B cell (primary cell): ENCODE measurements around the gene FAM124A. TPM values are rescaled to one million over a fixed set of nuclear protein-coding genes. Genes with fewer than 3 reads are reported as not detected.

Experiments
- ATAC-seq: fragments of 200-7000 bp; cut with Tn5 transposase; one replicate; pipeline ENCODE4 v1.10.0; 2021; ENCODE audit warnings: low read depth, mild to moderate bottlenecking, moderate number of reproducible peaks, moderate library complexity
- CTCF ChIA-PET: fragments of 350-600 bp; sonication (Branson Sonifier 250); formaldehyde crosslinking; loops from one replicate; lab custom pipeline; 2021; ENCODE audit warnings: antibody characterized with exemption, inconsistent platforms; lab: Charles Lee
- POLR2A ChIA-PET: fragments of 350-600 bp; sonication (Branson Sonifier 250); formaldehyde crosslinking; loops from one replicate; lab custom pipeline; 2021; ENCODE audit warnings: antibody characterized with exemption; lab: Charles Lee
- DNase-seq: peaks from one replicate; pipeline ENCODE4 v3.0.0; 2013
- H2AFZ ChIP-seq: 2 replicates; pipeline ENCODE4 v1.6.1; 2012; ENCODE audit warnings: mild to moderate bottlenecking, low read depth, low read length; ENCODE audit not compliant: insufficient read depth, poor library complexity, severe bottlenecking
- H3K27ac ChIP-seq, 2 donors: 1 replicate in 1 of 2; 2 replicates in 1 of 2; pipeline ENCODE4 v1.5.1; 2012 to 2013; ENCODE audit warnings: low read length in 2 of 2, mild to moderate bottlenecking in 2 of 2, moderate library complexity in 1 of 2
- H3K27me3 ChIP-seq, 4 experiments: fragments of 200-600 bp in 1 of 4; sonication (generic) in 1 of 4; replicated peaks in 1 of 4; 1 replicate in 2 of 4; 2 replicates in 2 of 4; pipeline versions ENCODE4 v1.6.1 to v1.7.0; 2013 to 2016; ENCODE audit warnings: low read length in 3 of 4, mild to moderate bottlenecking in 2 of 4, mixed read lengths in 1 of 4, moderate library complexity in 1 of 4; ENCODE audit not compliant: insufficient read depth in 4 of 4, control insufficient read depth in 3 of 4; ENCODE audit errors: control extremely low read depth in 1 of 4
- H3K36me3 ChIP-seq, 2 experiments: replicated peaks in 1 of 2; 1 replicate in 1 of 2; 2 replicates in 1 of 2; pipeline versions ENCODE4 v1.6.1 to v1.7.1; 2013; ENCODE audit warnings: low read length in 1 of 2; ENCODE audit not compliant: insufficient read depth in 2 of 2, control insufficient read depth in 1 of 2; ENCODE audit errors: control extremely low read depth in 1 of 2, extremely low read depth in 1 of 2
- H3K4me1 ChIP-seq, 2 donors: fragments of 200-600 bp in 1 of 2; sonication (generic) in 1 of 2; 1 replicate in 1 of 2; 2 replicates in 1 of 2; pipeline versions ENCODE4 v1.5.1 to v1.6.1; 2013 to 2017; ENCODE audit warnings: low read length in 2 of 2; ENCODE audit not compliant: control insufficient read depth in 2 of 2, insufficient read depth in 2 of 2
- H3K4me2 ChIP-seq: replicated peaks from 2 replicates; pipeline ENCODE3; 2012; ENCODE audit warnings: mild to moderate bottlenecking, low read depth, low read length; ENCODE audit not compliant: poor library complexity, severe bottlenecking
- H3K4me3 ChIP-seq, 5 experiments: fragments of 200-600 bp in 1 of 5; sonication (generic) in 1 of 5; 1 replicate in 3 of 5; 2 replicates in 2 of 5; pipeline versions ENCODE4 v1.5.1 to v1.7.0; 2011 to 2016; ENCODE audit warnings: low read length in 4 of 5, mild to moderate bottlenecking in 4 of 5, low read depth in 2 of 5, control low read depth in 1 of 5, moderate library complexity in 1 of 5; ENCODE audit not compliant: insufficient read depth in 1 of 5; ENCODE audit errors: control extremely low read depth in 1 of 5, extremely low read depth in 1 of 5
- H3K79me2 ChIP-seq: fragments of 200-600 bp; sonication (generic); one replicate; pipeline ENCODE4 v1.6.0; 2016; ENCODE audit warnings: low read length; ENCODE audit not compliant: control insufficient read depth, insufficient read depth
- H3K9ac ChIP-seq: fragments of 200-600 bp; sonication (generic); 2 replicates; pipeline ENCODE4 v1.6.1; 2017; ENCODE audit warnings: mild to moderate bottlenecking, low read length, moderate library complexity
- H3K9me3 ChIP-seq, 3 donors: one replicate each; pipeline versions ENCODE4 v1.6.1 to v1.7.1; 2013; ENCODE audit warnings: low read length in 2 of 3; ENCODE audit not compliant: control insufficient read depth in 2 of 3, insufficient read depth in 1 of 3; ENCODE audit errors: control extremely low read depth in 1 of 3
- H4K20me1 ChIP-seq: 2 replicates; pipeline ENCODE4 v1.6.0; 2012; ENCODE audit warnings: mild to moderate bottlenecking, low read length; ENCODE audit not compliant: insufficient read depth, control insufficient read depth, poor library complexity, severe bottlenecking
- H3K27ac Mint-ChIP-seq: one replicate; pipeline ENCODE4 v1.8.0; 2021; ENCODE audit warnings: mixed read lengths
- H3K27me3 Mint-ChIP-seq: one replicate; pipeline ENCODE4 v1.8.0; 2021; ENCODE audit warnings: mixed read lengths
- H3K4me1 Mint-ChIP-seq: one replicate; pipeline ENCODE4 v1.8.0; 2021; ENCODE audit warnings: mixed read lengths
- H3K4me3 Mint-ChIP-seq: one replicate; pipeline ENCODE4 v1.8.0; 2021; ENCODE audit warnings: mixed read lengths
- H3K9me3 Mint-ChIP-seq: one replicate; pipeline ENCODE4 v1.8.0; 2022; ENCODE audit warnings: mixed read lengths; ENCODE audit not compliant: insufficient read depth
- EZH2 ChIP-seq: IDR thresholded peaks from 2 replicates; pipeline ENCODE4 v1.6.1; 2012; ENCODE audit warnings: borderline replicate concordance, low read depth, mild to moderate bottlenecking, moderate library complexity, low read length; ENCODE audit not compliant: insufficient read depth, poor library complexity, severe bottlenecking
- WGBS: methylation state at CpG from one replicate; pipeline ENCODE4 v1.1.5; 2013; ENCODE audit warnings: missing lambda C conversion rate; ENCODE audit not compliant: insufficient coverage; 5-methylcytosine and 5-hydroxymethylcytosine counted together
- intact Hi-C: fragments of 100-400 bp; cut with micrococcal nuclease; formaldehyde crosslinking; loops from one replicate; pipeline ENCODE4 v1.10.0; 2022
- polyA plus RNA-seq: library from polyadenylated mRNA; depleted of rRNA; stranded (reverse); fragments of >200 nt; gene quantifications from 2 replicates; pipeline ENCODE4 v1.2.3, GENCODE V29; 2012
- total RNA-seq, 2 donors: library from RNA; stranded (reverse); fragments of 120-200 nt in 1 of 2; gene quantifications; 1 replicate in 1 of 2; 2 replicates in 1 of 2; pipeline versions ENCODE4 v1.2.3 to v1.2.4, GENCODE V29; 2013 to 2022
- TF ChIP-seq, protein P1 (sequence below): fragments of 200-600 bp; IDR thresholded peaks from one replicate; pipeline ENCODE4 v1.8.0; 2022; ENCODE audit warnings: antibody characterized with exemption, mild to moderate bottlenecking

Gene FAM124A
- total and polyA plus RNA-seq, 2 donors (not counting 1 experiment from before 2014, with no cell fraction given) = 0.09 to 0.39 TPM

DNA sequence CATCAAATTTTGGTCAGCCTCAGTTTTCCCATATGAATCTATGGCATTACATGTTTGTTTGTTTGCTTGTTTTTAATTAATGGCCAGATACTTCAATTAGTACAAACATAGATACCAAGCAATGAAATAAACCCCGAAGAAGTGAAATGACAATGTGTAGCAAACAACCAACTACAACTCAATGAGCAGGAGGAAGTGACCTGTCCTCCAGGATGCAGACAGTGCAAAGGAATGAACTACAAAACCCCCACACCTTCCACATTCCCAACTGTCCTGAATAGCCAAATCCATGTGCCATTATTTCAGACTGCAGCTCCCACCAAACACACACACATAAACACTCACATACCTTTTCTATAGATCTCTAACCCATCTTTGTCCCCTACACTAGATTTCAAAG lies 45.0 kb upstream of the FAM124A start:
- Mint-ChIP-seq H3K27me3 (peaks cover 33% of the 10 kb centered on the region), H3K27ac (no peak overlapping the region), H3K4me3 (no peak overlapping the region), H3K9me3 (no peaks in the 10 kb centered on the region), H3K4me1 (no peaks in the 10 kb centered on the region)
- Histone ChIP-seq H2AFZ (no peak overlapping the region), H3K4me2 (no peak overlapping the region), H3K9me3 (no peaks in the 10 kb centered on the region), H3K79me2 (no peaks in the 10 kb centered on the region), H3K27me3 (peaks cover 0 to 12% (median 3%) of the 10 kb centered on the region in 4 experiments), H3K27ac (no peak overlapping the region), H4K20me1 (no peaks in the 10 kb centered on the region), H3K4me3 (no peak overlapping the region), H3K36me3 (no peaks in the 10 kb centered on the region), H3K9ac (no peak overlapping the region), H3K4me1 (no peaks in the 10 kb centered on the region)
- ATAC-seq = no peak
- ChIA-PET POLR2A (interaction anchor here (0.6 kb wide), 1 partner anchor 9 kb away, joined by 3 read pairs; no protein-coding TSS in a partner anchor), CTCF (no interaction called here)
- DNase-seq = no peak
- 91% methylated on average over 1 of the region's 1 CpG for WGBS
- no peak for TF ChIP-seq EZH2
- TF ChIP-seq, protein P1, sequence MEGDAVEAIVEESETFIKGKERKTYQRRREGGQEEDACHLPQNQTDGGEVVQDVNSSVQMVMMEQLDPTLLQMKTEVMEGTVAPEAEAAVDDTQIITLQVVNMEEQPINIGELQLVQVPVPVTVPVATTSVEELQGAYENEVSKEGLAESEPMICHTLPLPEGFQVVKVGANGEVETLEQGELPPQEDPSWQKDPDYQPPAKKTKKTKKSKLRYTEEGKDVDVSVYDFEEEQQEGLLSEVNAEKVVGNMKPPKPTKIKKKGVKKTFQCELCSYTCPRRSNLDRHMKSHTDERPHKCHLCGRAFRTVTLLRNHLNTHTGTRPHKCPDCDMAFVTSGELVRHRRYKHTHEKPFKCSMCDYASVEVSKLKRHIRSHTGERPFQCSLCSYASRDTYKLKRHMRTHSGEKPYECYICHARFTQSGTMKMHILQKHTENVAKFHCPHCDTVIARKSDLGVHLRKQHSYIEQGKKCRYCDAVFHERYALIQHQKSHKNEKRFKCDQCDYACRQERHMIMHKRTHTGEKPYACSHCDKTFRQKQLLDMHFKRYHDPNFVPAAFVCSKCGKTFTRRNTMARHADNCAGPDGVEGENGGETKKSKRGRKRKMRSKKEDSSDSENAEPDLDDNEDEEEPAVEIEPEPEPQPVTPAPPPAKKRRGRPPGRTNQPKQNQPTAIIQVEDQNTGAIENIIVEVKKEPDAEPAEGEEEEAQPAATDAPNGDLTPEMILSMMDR = no peak
- intact Hi-C loops = no loop called here

DNA sequence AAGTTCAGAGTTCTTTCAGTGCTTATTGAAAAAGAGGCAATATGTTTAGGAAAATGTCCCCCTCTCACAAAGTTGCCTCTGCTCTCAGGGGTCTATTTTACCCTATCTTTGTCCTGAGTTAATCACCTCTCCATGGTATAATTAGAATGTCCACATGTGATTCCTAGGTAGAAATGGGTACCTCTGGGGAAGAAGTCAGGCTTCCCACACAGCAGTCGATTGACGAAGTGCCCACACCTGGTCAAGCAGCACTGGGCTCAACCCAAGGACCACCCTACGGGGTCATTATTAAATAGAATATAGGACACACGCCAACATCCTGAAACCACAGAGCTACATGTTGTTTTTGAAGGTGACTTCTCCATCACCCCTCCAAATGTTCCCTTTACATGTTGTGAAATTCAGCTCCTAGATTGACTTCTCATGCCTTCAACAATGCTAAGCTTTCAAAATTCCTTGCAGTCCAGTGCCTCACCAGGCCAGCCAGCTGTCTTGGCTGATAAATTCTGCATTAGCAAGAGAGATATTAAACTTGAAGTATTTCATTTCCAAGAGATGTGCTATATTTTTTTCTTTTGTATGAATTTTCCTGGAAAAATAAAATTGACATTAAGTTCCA lies 43.6 kb upstream of the FAM124A start:
- ChIA-PET POLR2A (no interaction called here), CTCF (no interaction called here)
- Histone ChIP-seq H4K20me1 (no peaks in the 10 kb centered on the region), H3K9me3 (no peaks in the 10 kb centered on the region), H3K4me3 (no peak overlapping the region), H3K9ac (no peak overlapping the region), H3K27me3 (peaks cover 0 to 13% (median 3%) of the 10 kb centered on the region in 4 experiments), H2AFZ (no peak overlapping the region), H3K4me1 (no peaks in the 10 kb centered on the region), H3K4me2 (no peak overlapping the region), H3K27ac (no peak overlapping the region), H3K79me2 (no peaks in the 10 kb centered on the region), H3K36me3 (no peaks in the 10 kb centered on the region)
- no CpG with 5 or more reads among the region's 4 CpGs for WGBS
- H3K27me3 Mint-ChIP-seq = peaks cover 41% of the 10 kb centered on the region
- no peaks in the 10 kb centered on the region for H3K4me1 Mint-ChIP-seq
- no peak overlapping the region for H3K4me3 Mint-ChIP-seq
- DNase-seq (no peak), ATAC-seq (no peak)
- no peaks in the 10 kb centered on the region for H3K9me3 Mint-ChIP-seq
- no peak overlapping the region for H3K27ac Mint-ChIP-seq
- intact Hi-C loops = no loop called here
- TF ChIP-seq EZH2 = no peak
- TF ChIP-seq, protein P1 = no peak
